ENCODE data around the gene USP11.

Gene USP11

GRCh38 chrX:47232803-47233332 lies at the start of gene USP11:
TSS of gene USP11 (plus strand) at chrX:47233009. CDS start at chrX:47233044, 35 bp downstream.
- DNase-seq: peak; percentile 39 to 91 (median 85)

- DNase-seq: no peak
Measured at GRCh38 chrX:47184486-47184885, 48.3 kb upstream of the USP11 start.

DNA sequence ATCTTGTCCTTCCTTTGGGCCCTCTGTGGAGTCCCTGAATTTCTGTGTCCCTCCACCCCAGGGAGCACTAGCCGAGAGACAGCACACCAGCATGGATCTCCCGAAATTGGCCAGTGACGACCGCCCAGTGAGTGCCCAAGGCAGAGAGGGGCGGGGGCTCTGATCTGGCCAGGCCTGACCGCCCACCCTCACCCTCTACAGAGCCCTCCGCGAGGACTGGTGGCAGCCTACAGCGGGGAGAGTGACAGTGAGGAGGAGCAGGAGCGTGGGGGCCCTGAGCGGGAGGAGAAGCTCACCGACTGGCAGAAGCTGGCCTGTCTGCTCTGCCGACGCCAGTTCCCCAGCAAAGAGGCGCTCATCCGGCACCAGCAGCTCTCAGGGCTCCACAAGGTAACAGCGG lies 47.6 kb upstream of the USP11 start:
- no peak for DNase-seq

- no peak for DNase-seq
Measured at GRCh38 chrX:47186096-47186740, 46.6 kb upstream of the USP11 start.

DNA sequence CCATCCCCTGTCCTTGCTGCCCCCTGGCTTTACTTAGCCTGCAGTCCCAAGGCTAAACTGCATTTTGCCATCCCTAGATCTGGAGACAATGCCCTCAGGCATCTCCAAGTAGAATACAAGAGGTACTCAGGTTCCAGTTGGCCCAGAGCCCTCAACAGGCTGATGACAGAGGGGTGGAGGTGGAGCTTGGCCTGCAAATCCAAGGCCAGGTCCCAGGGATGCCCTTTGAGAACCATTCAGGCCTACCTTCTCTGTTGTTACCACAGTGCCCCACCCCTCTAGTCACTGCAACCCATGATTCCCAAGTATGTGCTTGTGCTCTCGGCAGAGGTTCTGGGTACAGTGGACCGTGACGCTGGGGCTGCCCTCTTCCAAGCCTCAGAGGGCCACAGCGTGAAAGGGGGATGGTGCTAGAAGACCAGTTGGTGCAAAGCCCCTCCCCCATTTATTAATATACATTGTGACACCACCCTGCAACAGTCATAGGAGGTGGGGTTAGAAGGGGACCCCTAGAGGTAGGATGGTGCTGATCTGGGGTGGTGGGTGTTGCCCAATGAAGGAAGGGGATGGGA lies 45.6 kb upstream of the USP11 start:
- DNase-seq: no peak

- no peak for DNase-seq
Measured at GRCh38 chrX:47189906-47190305, 42.9 kb upstream of the USP11 start.

DNA sequence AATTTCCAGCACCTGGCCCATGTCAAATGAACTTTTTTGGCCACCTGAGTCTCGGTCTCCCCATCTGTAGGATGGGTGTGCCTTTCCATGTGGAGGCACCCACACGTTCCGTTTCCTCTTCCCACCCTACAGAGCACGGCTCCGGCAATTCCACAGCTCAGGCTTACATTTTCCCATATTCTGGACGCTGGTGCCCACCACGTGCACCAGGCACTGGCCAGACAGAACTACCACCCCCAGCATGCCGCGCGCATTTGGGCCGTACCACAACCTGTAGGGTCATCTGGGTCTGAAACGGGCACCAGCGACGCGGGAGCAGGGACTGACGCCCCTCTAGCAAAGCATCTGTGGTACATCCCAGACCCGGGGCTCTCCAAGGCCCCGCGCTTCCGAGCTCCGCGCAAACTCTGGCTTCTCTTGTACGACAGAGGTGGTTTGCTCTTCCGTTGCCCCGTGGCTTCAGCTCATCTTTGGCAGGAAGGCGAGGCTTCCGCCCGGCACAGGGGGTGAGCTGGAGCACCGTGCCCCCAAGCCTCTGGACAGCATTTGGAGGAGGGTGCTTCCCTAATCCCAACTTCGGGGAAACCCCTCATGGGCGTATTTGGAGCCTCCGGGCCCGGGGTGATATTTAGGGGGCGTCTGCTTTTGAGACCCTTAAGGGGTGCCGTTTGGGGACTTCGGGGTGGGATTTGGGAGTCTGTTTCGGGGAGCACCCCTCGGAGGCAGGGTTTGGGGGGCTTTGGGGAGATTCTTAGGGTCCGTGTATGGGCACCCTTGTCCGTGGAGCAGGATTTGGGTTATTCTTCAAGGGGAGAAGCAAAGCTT lies 42.2 kb upstream of the USP11 start:
- DNase-seq: peak; percentile 80 to 98 (median 93)

- peak; percentile 33 to 79 (median 63) for DNase-seq
Measured at GRCh38 chrX:47191331-47191730, 41.5 kb upstream of the USP11 start.

DNA sequence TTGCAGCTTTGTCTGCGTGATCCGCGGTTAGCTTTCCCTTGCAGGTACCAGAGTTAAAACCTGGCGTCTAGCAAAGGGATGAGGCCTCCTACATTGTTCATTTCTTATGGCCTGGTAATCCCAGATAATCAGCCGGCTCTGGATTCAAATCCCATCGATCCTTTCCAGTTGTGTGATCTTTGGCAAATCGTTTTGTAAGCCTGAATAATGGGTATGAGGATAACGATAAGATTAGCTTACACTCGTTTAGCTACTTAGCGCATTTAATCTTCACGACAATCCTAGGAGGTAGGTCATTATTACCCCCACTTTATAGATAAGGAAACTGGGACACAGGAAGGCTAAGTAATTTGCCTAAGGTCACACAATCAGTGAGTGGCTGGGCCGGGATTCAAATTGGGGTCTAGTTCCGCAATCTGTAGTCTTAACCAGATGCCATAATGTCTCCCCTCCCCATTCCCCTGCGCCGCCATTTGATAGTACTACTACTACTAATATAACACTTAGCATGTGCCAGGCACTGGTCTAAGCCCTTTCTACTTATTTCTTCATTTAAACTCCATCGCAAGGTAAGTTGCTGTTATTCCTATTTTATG lies 40.9 kb upstream of the USP11 start:
- no peak for DNase-seq

GRCh38 chrX:47193475-47194193 lies 39.2 kb upstream of the USP11 start, which contains the start of gene UBA1:
TSS of gene UBA1 (plus strand) at chrX:47193829. CDS start at chrX:47198803, 4,974 bp downstream.
- DNase-seq: peak; percentile 97 to 100 (median 98)

DNA sequence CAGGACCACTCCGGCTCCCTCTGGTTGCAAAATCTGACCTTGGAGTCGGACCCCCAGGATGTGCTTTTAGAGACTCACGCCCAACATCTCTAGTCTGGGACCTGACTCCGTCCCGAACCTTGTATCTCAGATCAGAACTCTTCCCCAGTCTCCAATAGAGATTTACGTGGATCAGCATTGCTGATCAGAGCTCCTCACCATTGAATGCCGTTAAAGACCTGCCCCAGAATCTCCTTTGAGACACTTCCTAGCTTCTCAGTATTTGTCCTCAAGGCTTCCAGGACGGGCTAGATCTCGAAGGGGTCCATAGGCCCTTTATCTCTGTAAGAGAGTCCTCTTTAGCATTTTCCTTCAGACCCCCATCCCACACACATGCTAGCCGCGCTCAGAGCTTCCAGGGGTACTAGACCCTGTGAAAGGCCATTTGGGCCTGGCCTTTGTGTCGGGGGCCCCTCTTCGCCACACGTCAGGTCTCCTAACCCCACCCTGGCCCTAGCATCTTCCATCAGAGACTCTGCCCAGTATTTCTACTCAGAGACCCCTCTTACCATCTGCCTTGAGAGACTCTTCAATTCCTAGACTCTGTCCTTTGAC lies 38.5 kb upstream of the USP11 start:
- no peak for DNase-seq

GRCh38 chrX:47196098-47196497 lies 36.7 kb upstream of the USP11 start:
- DNase-seq: no peak

DNA sequence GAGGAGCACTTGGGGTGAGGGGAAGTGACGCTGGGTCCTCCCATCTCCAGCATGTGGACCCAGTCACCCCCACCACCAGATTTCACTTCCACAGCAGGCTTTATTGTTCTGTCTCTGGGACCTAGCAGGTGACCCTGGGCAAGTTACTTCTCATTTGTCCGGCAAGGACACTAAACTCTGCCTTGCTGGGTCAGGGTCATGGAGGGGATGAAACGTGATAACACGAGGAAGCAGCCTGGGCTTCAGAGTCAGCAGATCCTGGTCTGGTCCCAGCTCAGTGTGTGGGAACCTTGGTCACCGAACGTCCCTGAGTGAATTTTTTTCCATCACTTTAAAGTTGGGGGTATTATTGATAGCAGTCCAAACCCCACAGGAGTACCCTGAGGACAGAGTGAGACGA lies 35.3 kb upstream of the USP11 start:
- no peak for DNase-seq

GRCh38 chrX:47198026-47198686 lies 34.7 kb upstream of the USP11 start:
- DNase-seq: no peak

GRCh38 chrX:47198687-47199080 lies 34.1 kb upstream of the USP11 start:
- no peak for DNase-seq

- DNase-seq: no peak
Measured at GRCh38 chrX:47199286-47199685, 33.5 kb upstream of the USP11 start.

- DNase-seq: no peak
Measured at GRCh38 chrX:47200385-47201150, 32.2 kb upstream of the USP11 start.

- no peak for DNase-seq
Measured at GRCh38 chrX:47201345-47201944, 31.4 kb upstream of the USP11 start.

DNA sequence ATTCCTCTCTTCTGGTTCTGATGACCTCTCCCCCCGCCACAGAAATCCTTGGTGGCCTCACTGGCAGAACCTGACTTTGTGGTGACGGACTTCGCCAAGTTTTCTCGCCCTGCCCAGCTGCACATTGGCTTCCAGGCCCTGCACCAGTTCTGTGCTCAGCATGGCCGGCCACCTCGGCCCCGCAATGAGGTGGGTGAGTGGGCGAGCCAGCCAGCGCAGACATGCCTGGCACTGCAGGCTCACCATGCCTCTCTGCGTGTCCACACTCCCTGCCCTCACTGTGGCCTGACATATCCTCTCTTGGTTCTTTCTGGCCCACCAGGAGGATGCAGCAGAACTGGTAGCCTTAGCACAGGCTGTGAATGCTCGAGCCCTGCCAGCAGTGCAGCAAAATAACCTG lies 30.5 kb upstream of the USP11 start:
- DNase-seq: no peak

GRCh38 chrX:47202877-47203276 lies 29.9 kb upstream of the USP11 start:
- DNase-seq: no peak
